Adipose tissue (tissue), 3 donors: ENCODE data around the gene NME1. TPM values are rescaled to one million over a fixed set of nuclear protein-coding genes. Genes with fewer than 3 reads are reported as not detected.

ENCODE experiments used
- H3K27ac ChIP-seq: one replicate; pipeline ENCODE4 v1.5.1; 2013; ENCODE audit warnings: low read depth, low read length
- WGBS, 3 donors: extraction: QIAGEN DNeasy Blood & Tissue Kit; methylation state at CpG; one replicate each; pipeline ENCODE4 v1.1.7; 2013; 5-methylcytosine and 5-hydroxymethylcytosine counted together
- polyA plus RNA-seq, 3 donors: library from polyadenylated mRNA; stranded (reverse); fragments of 200-250 nt; gene quantifications; one replicate each; pipeline ENCODE4 v1.2.3, GENCODE V29; 2013
- donor health status: healthy with polysubstance abuse.
- donor health status: Bipolar disorder and iron deficiency.
- donor health status: healthy.

The NME1 gene
- polyA plus RNA-seq, 3 donors = 72.9 to 131 (median 87.4) TPM

DNA sequence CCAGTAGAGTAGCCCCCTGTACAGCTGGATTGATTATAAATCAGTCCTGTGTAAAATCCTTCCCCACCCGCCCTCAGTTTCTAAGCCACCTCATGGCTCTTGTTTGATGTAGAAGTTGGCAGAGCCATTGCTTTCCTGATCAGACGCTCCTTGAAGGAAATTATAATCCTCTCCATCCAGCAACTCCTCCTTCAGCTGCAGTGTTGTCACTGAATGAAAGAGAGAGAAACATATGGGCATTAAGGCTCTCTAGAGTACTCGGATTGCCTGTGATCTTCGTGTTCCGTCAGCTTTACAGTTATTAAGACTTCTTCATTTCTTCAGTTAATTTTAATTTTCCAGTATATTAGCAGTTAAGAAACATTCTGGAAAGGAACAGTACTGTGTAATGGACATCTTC, 27.1 kb downstream of the NME1 start:
- no peak overlapping the region for H3K27ac ChIP-seq
- WGBS, 3 donors = 83 to 85% (median 84%) methylated on average over 5 of the region's 5 CpGs

DNA sequence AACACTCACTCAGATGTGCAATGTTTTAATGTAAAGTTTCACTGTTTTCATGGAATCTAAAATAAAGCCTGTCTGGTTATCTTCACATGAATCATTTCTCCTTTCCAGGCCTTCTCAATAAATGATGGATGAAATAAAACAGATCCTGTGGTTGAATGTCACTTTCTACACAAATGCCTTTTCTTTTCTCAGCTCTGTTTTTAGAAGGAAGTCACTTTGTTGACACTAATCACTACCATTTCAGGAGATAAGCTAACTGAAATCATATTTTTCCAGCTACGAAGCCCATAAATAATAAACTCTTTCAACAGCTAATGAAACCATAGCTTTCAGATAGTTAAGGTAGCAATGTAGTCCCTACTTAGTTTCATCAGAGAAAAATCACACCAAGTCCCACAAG, 30.8 kb downstream of the NME1 start:
- no peak overlapping the region for H3K27ac ChIP-seq
- 37 to 93% (median 83%) methylated on average over 1 of the region's 1 CpG for WGBS, 3 donors

DNA sequence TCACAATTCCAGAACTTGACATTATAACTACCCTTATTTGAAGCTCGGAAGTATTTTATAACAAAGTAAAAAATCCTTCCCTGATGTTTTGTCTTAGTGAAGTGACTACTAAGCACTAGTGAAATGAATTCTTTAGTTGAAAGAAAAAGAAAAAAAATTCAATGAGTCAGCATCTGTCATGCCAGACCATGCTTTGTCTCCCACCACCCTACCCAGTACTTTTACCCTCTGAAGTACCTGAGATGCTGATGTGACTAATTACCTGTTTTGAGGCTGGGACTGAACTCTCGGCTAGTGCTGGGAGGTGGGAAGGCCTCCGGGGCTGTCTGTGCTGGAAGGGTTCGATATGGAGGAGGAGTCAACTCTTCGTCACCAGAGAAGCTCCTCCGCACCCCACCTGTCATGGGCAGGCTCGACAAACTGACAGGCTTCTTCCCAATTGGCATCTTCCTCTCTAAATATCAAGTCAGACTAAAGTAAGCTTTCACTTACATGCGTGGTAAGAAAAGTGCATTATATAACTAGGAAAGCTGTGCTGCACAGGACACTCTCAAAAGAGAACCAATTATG, 32.5 kb downstream of the NME1 start:
- 93 to 95% (median 94%) methylated on average over 8 of the region's 8 CpGs for WGBS, 3 donors
- H3K27ac ChIP-seq = no peak overlapping the region

- WGBS, 3 donors = 86 to 89% (median 87%) methylated on average over 7 to 9 of the region's 9 CpGs
- no peak overlapping the region for H3K27ac ChIP-seq
Measured at GRCh38 chr17:51188271-51188833, 35.0 kb downstream of the NME1 start.

- H3K27ac ChIP-seq = no peak overlapping the region
Measured at GRCh38 chr17:51189162-51189561, 35.8 kb downstream of the NME1 start.

DNA sequence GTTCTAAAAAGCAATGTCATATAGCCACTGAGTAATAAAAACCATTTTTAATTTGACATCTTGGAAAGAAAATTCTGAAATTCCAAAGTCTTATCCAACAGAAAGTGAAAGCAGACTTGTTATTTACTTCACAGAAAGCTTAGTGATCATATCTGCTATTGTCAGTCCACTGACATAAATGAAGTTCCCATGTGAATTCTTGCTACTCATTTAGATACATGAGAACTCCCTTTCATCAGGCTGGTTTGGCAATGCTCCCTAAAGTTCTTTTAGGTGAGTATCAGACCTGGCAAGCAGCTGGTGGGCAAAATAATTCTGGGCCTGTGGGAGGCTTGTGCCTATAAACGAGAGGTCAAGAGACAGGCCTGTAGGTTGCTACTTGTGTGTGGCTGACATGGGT, 36.3 kb downstream of the NME1 start:
- WGBS, 3 donors = 65 to 79% (median 74%) methylated on average over 1 of the region's 1 CpG
- H3K27ac ChIP-seq = no peak overlapping the region

DNA sequence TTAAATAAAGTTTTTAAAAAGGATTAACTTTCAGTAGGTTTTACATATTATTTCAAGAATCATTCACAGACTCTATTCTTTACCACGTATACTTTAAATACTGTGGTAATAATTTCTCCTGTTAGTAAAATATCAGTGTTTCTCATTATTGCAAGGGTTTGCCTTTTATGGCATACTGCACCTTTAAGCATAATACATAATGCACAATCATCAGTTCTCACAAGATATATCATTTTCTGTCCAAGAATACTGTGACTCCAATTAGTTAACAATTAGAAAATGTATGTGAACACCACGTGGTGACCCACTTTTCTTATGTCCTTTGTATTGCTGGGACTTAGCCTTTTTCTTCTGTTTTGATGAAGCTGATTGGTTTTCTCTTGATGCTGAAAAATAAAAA, 38.5 kb downstream of the NME1 start:
- H3K27ac ChIP-seq = no peak overlapping the region
- WGBS, 3 donors = 78 to 89% (median 88%) methylated on average over 2 of the region's 2 CpGs

- 90 to 98% (median 98%) methylated on average over 4 of the region's 4 CpGs for whole genome bisulfite sequencing, 3 donors
Measured at GRCh38 chr17:51197754-51198153, 44.4 kb downstream of the NME1 start.

DNA sequence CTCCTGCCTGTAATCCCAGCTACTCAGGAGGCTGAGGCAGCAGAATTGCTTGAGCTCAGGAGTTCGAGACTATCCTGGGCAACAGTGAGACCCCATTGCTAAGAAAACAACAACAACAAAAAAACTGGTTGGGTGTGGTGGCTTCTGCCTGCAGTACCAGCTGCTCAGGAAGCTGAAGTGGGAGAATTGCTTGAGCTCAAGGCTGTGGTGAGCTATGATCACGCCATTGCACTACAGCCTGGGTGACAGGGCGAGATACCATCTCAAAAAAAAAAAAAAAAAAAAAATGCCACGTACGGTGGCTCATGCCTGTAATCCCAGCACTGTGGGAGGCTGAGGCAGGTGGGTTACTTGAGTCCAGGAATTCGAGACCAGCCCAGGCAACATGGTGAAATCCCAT, 46.9 kb downstream of the NME1 start:
- WGBS, 3 donors = 80 to 98% (median 96%) methylated on average over 4 to 6 of the region's 6 CpGs
- no peak overlapping the region for H3K27ac ChIP-seq

More at GRCh38 chr17:51197754-51198153, 44.4 kb downstream of the NME1 start:
- no peak overlapping the region for H3K27ac ChIP-seq

- WGBS, 3 donors = 84 to 97% (median 89%) methylated on average over 2 of the region's 2 CpGs
- H3K27ac ChIP-seq = no peak overlapping the region
Measured at GRCh38 chr17:51200846-51201245, 47.5 kb downstream of the NME1 start.

- no peak overlapping the region for H3K27ac ChIP-seq
Measured at GRCh38 chr17:51203838-51204237, 50.5 kb downstream of the NME1 start.

Other genes starting within 250 kb of the NME1 start
- gene SPAG9, start 32.7 kb upstream of the NME1 start, polyA plus RNA-seq = 10 to 100 TPM; 15.9 to 43.1 (median 22.2) TPM
- 100 to 1,000 TPM; 477 to 911 (median 841) TPM for gene NME2, start 12.9 kb downstream of the NME1 start, polyA plus RNA-seq
- 1 to 10 TPM; 4.0 to 9.4 (median 4.5) TPM for gene MBTD1, start 106.5 kb downstream of the NME1 start, polyA plus RNA-seq
- gene UTP18, start 107.0 kb downstream of the NME1 start, polyA plus RNA-seq = 10 to 100 TPM; 16.8 to 20.2 (median 18.3) TPM